ENCODE measurements around the gene EPB41L4B.

Gene EPB41L4B

GRCh38 chr9:109295221-109296130, 25.4 kb downstream of the EPB41L4B start:
- TF ChIP-seq CSRNP3 (CRISPR knock-in tag; IDR thresholded peaks at IDR 0.05) (no peak), OSR1 (CRISPR knock-in tag; IDR thresholded peaks at IDR 0.05) (no peak), PATZ1 (CRISPR knock-in tag; IDR thresholded peaks at IDR 0.05; ENCODE audit: borderline replicate concordance) (no peak)
- ATAC-seq, result no peak

- ATAC-seq, result no peak
- TF ChIP-seq ARNTL (CRISPR knock-in tag; IDR thresholded peaks at IDR 0.05; ENCODE audit: borderline replicate concordance, low read depth) (no peak), TOX (CRISPR knock-in tag; IDR thresholded peaks at IDR 0.05; ENCODE audit: borderline replicate concordance) (no peak), GLIS3 (CRISPR knock-in tag; IDR thresholded peaks at IDR 0.05) (no peak), ZNF70 (CRISPR knock-in tag; IDR thresholded peaks at IDR 0.05) (no peak), ZC3H10 (CRISPR knock-in tag; IDR thresholded peaks at IDR 0.05) (no peak), TSHZ2 (CRISPR knock-in tag; IDR thresholded peaks at IDR 0.05) (no peak), ZNF8 (CRISPR knock-in tag; IDR thresholded peaks at IDR 0.05) (no peak), PPARA (CRISPR knock-in tag; IDR thresholded peaks at IDR 0.05; ENCODE audit: borderline replicate concordance) (no peak), BACH2 (CRISPR knock-in tag; IDR thresholded peaks at IDR 0.05; ENCODE audit: borderline replicate concordance) (no peak), ZFP3 (CRISPR knock-in tag; IDR thresholded peaks at IDR 0.05) (no peak), CSDC2 (CRISPR knock-in tag; IDR thresholded peaks at IDR 0.05) (no peak)
Observed at GRCh38 chr9:109290385-109290784, 30.5 kb downstream of the EPB41L4B start.

- no peak for ATAC-seq
Observed at GRCh38 chr9:109289931-109290330, 30.9 kb downstream of the EPB41L4B start.

GRCh38 chr9:109289186-109289585, 31.7 kb downstream of the EPB41L4B start:
- no peak for ATAC-seq
- TF ChIP-seq ZC3H10 (CRISPR knock-in tag; IDR thresholded peaks at IDR 0.05) (no peak), TCF4 (CRISPR knock-in tag; IDR thresholded peaks at IDR 0.05; ENCODE audit: borderline replicate concordance) (no peak), GLIS3 (CRISPR knock-in tag; IDR thresholded peaks at IDR 0.05) (no peak), SNAI2 (CRISPR knock-in tag; IDR thresholded peaks at IDR 0.05) (no peak), CSRNP3 (CRISPR knock-in tag; IDR thresholded peaks at IDR 0.05) (no peak), ARNTL (CRISPR knock-in tag; IDR thresholded peaks at IDR 0.05; ENCODE audit: borderline replicate concordance, low read depth) (no peak), RARB (CRISPR knock-in tag; IDR thresholded peaks at IDR 0.05) (no peak), OSR1 (CRISPR knock-in tag; IDR thresholded peaks at IDR 0.05) (no peak), CSDC2 (CRISPR knock-in tag; IDR thresholded peaks at IDR 0.05) (no peak), ZFP3 (CRISPR knock-in tag; IDR thresholded peaks at IDR 0.05) (no peak), ZNF8 (CRISPR knock-in tag; IDR thresholded peaks at IDR 0.05) (no peak), ISL1 (CRISPR knock-in tag; IDR thresholded peaks at IDR 0.05) (no peak), ESRRG (CRISPR knock-in tag; IDR thresholded peaks at IDR 0.05) (no peak), PPARA (CRISPR knock-in tag; IDR thresholded peaks at IDR 0.05; ENCODE audit: borderline replicate concordance) (no peak)

More at GRCh38 chr9:109289931-109290330, 30.9 kb downstream of the EPB41L4B start:
- TF ChIP-seq CSRNP3 (CRISPR knock-in tag; IDR thresholded peaks at IDR 0.05), result no peak
- TF ChIP-seq SNAI2 (CRISPR knock-in tag; IDR thresholded peaks at IDR 0.05), result no peak
- no peak for TF ChIP-seq BACH2 (CRISPR knock-in tag; IDR thresholded peaks at IDR 0.05; ENCODE audit: borderline replicate concordance)
- TF ChIP-seq TCF4 (CRISPR knock-in tag; IDR thresholded peaks at IDR 0.05; ENCODE audit: borderline replicate concordance), result no peak
- no peak for TF ChIP-seq ARNTL (CRISPR knock-in tag; IDR thresholded peaks at IDR 0.05; ENCODE audit: borderline replicate concordance, low read depth)
- TF ChIP-seq CSDC2 (CRISPR knock-in tag; IDR thresholded peaks at IDR 0.05), result no peak
- no peak for TF ChIP-seq ZNF565 (CRISPR knock-in tag; conservative IDR thresholded peaks at IDR 0.05; ENCODE audit: low read depth)
- TF ChIP-seq TOX (CRISPR knock-in tag; IDR thresholded peaks at IDR 0.05; ENCODE audit: borderline replicate concordance), result no peak
